Subcutaneous adipose tissue (tissue), 4 donors: ENCODE measurements around the gene POLR3G. TPM values are rescaled to one million over a fixed set of nuclear protein-coding genes. Genes with fewer than 3 reads are reported as not detected.

Experiments used
- total RNA-seq, 4 donors: library from RNA; depleted of rRNA; stranded (reverse); fragments of >200 nt; gene quantifications; one replicate each; pipeline ENCODE4 v1.1.0, GENCODE V29; 2016
- TF ChIP-seq, protein P1 (sequence below): fragments of 450-650 bp; IDR thresholded peaks from one replicate; pipeline ENCODE4 v1.5.1; 2016; ENCODE audit warnings: low read depth, mild to moderate bottlenecking, control low read depth, antibody characterized with exemption, moderate library complexity

POLR3G gene
- total RNA-seq, 4 donors from 2014 or later: 0.94 to 2.9 (median 1.7) TPM

DNA sequence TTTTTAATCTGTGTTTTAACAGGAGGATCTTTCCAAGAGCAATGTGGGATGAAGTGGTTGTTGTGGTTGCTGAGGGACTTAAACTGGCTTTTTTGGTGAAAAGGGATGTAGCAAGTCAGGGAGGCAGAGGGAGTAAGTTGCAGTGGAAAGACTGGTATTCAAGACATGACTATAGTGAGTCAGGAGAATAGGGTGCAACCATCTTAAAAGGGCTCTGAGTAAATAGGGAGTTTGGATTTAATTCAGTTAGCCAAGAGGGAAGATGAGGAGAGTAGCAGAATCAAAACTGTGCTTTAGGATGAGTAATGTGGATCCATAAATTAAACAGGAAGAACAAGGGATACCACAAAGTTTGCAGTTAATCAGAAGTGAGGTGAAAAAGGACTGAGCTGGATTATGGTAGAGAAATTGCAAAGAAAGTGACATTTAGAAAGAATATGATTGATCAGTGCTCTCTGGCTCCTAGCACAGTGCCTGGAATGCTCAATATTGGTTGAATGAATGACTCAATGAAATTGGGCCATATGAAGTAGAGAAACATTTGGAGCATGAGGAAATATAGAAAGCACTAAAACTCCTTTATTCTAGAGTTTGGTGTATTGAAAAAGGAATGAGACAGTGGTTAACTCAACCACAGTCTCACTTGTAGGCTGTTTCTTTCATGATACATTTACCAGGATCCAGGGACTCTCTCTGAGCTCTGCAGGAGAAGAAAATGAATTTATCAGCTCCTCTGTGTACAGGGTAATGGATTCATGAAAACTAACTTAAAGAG lies 5.1 kb downstream of the POLR3G start:
- TF ChIP-seq, protein P1, sequence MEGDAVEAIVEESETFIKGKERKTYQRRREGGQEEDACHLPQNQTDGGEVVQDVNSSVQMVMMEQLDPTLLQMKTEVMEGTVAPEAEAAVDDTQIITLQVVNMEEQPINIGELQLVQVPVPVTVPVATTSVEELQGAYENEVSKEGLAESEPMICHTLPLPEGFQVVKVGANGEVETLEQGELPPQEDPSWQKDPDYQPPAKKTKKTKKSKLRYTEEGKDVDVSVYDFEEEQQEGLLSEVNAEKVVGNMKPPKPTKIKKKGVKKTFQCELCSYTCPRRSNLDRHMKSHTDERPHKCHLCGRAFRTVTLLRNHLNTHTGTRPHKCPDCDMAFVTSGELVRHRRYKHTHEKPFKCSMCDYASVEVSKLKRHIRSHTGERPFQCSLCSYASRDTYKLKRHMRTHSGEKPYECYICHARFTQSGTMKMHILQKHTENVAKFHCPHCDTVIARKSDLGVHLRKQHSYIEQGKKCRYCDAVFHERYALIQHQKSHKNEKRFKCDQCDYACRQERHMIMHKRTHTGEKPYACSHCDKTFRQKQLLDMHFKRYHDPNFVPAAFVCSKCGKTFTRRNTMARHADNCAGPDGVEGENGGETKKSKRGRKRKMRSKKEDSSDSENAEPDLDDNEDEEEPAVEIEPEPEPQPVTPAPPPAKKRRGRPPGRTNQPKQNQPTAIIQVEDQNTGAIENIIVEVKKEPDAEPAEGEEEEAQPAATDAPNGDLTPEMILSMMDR: no peak

DNA sequence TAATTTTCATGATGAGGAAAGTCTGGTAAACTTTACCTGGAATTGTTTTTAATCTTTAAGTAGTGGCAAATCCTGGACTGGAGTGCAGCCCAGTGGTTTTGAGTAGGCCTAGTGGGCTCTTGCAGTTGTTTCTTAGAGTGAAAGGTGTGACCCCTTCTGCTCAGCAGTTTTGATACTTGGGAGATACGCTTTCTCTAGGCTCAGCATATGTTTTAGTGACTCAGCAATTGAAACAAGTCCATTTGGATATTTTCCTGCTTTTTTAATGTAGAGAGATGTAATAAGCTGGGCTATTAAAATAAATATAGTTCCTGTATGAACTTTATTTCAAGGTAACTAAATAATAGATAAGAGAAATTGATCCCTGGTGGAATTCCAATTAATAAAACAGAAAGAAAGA lies 6.0 kb downstream of the POLR3G start:
- TF ChIP-seq, protein P1: no peak

DNA sequence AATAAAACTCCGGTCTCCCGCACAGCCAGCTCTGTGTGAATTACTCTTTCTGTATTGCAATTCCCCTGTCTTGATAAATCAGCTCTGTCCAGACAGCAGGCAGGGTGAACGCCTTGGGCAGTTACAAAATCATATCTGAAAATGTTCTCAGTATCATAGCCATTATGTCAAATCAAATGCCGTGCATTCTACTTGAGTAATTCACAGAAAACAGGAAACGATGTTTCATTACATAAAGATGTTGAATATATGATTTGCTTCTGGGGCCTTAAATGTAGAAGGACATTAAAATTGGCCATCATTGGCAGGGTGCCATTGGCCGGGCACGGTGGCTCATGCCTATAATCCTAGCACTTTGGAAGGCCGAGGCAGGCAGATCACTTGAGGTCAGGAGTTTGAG lies 8.5 kb downstream of the POLR3G start:
- TF ChIP-seq, protein P1: no peak

DNA sequence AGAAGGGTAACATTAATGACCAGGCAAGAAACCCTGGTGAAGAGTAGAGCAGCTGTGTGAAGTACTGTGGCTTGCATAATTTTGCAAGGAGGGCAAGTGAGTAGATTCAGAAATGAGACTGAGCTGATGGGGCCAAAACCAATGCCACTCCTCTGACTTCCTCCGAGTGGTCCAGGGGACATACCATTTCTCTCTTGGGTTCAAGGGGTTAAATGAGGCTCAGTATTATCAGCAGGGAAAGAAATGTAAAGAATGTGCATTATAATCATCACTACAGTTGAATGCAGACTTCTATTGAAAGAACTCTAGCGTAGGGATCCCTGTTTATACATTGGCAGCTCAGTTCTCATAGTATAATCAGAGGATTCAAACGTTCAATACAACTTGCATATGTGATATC lies 9.9 kb downstream of the POLR3G start:
- TF ChIP-seq, protein P1: no peak

DNA sequence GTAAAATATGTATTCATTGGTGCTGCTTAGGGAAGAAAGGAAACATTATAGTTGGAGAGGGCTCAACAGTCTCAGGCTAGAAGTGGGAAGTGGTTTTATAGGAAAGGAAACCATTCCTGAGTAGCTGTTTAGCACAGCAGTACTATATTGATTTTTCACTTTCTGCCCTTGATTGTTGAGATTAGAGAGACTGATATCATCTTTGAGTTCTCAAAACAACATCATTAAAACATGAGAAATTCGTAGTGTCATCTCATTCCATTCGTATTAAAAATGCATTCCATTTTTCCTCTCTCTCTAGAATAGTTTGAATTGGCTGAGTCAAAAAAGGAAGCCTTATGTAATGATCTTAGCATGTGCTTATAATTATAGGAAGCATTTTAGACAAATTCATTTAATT lies 14.1 kb downstream of the POLR3G start:
- TF ChIP-seq, protein P1: no peak

DNA sequence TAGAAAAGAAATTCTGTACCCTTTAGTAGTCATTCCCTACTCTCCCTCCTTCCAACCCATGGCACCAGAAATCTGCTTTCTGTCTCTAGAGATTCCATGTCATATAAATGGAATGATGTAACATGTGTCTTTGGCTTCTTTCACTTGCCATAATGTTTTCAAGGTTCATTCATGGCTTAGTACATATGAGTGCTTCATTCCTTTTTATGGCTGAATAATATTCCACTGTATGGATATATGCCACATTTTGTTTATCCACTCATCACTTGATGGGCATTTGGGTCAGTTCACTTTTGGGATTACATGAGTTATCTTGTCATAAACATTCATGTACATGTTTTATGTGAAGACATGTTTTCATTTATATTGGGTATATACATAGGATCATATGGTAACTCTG lies 19.4 kb downstream of the POLR3G start:
- TF ChIP-seq, protein P1: no peak

DNA sequence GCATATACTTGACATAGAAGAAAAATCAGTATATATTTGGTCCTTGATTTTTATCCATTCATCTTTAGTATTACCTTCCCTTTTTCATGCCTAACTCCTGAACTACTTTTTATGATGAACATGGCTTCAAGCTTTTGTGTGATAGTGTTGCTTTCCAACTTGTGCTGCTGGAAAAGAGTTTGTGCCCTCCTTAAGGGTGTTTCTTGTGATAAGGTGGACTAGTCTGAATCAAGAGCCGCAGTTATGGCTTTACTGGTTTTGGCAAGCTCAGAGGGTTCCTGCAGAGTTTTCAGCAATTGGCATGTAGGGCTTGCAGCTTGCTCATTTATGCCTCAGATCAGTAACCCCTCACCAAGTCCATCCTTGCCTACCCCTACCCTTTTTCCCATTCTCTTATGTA lies 20.5 kb downstream of the POLR3G start:
- TF ChIP-seq, protein P1: no peak
